GM21526 (cell line): ENCODE data around the gene CHKA.

Experiments used
- ATAC-seq: cut with Tn5 transposase; IDR thresholded peaks from one replicate; pipeline ENCODE4 v1.9.1; 2021; ENCODE audit warnings: moderate library complexity; ENCODE audit not compliant: unreplicated experiment, low FRiP score

Gene CHKA

GRCh38 chr11:68121067-68121899 lies at the start of gene CHKA:
Gene CHKA, minus strand, starts transcription at chr11:68121388. Its CDS starts 211 bp downstream, at chr11:68121177.
- ATAC-seq: peak; percentile 67

DNA sequence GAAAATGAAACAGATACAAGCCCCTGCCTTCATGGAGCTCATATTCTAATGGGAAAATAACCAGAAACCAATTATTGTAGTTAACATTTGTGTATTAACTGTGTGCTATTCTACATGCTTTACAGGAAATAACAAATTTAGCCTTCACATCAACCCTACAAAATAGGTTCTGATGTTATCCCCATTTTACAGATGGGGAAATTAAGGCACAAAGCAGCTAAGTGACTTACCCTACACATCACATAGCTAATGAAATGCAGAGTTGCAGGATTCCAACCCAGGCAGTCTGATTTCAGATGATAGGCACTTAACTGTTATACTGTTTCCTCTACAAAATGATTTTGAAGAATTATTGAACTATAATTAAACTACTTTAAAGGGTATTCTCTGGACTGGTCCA lies 48.3 kb upstream of the CHKA start:
- no peak for ATAC-seq

DNA sequence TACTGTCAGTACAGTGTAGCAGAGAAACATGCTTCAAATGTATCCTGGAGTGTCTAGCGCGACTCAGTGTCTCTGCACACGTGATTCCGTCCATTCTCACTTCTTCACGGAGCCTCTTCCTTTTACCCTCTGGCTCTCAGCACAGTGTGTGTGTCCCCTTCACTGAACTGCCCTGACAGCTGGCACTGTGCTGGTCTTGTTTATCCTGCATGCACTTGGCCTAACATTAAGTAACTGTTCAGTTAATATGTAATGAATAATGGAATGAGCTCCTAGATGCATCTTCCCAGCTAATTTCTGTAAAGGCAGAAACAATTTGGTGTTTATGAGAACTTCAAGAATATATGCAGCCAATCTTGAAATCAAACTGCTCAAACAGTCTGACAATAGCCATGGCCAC lies 47.5 kb upstream of the CHKA start:
- ATAC-seq: no peak

DNA sequence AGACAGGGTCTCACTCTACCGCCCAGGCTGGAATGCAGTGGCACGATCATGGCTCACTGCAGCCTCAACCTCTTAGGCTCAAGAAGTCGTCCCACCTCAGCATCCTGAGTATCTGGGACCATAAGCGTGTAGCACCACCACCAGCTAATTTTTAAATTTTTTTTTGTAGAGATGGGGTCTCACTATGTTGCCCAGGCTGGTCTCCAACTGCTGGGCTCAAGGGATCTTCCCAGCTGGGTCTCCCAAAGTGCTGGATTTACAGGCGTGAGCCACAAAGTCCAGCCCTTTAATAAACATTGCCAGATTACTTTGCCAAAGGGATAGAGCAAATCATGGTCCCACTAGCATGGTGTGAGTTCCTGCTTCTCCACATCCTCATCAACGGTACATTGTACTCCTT lies 46.3 kb upstream of the CHKA start:
- ATAC-seq: no peak

GRCh38 chr11:68166969-68167368 lies 45.8 kb upstream of the CHKA start:
- no peak for ATAC-seq

GRCh38 chr11:68165601-68166000 lies 44.4 kb upstream of the CHKA start:
- ATAC-seq: no peak

GRCh38 chr11:68164437-68164836 lies 43.2 kb upstream of the CHKA start:
- no peak for ATAC-seq

GRCh38 chr11:68163691-68164090 lies 42.5 kb upstream of the CHKA start:
- no peak for ATAC-seq

DNA sequence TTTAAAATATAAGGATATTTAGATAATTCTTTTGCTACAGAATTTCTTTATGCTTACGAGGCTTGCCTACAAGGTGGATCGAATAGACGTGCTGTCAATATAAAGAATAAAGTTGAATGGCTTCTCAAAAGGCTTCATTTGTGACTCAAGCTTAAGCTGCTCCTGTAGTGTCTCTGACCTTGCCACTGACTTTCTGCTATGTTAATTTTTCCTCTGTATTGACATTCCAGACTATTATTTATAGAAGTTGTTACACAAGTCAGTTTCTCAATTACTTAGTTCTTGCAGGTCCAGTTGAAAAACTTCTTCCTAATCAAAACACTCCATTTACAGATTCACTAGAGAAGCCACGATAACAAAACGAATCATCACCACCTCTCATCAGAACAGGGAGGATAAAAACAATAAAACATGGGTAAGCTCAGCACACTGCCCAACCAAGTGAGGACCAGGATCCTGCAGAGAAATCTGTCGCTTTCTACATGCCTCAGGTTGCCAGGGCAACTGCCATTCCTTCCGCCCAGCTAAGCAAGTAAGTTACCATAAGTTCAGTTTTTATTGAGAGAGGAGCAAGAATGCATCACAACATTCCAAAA lies 39.0 kb upstream of the CHKA start:
- no peak for ATAC-seq

DNA sequence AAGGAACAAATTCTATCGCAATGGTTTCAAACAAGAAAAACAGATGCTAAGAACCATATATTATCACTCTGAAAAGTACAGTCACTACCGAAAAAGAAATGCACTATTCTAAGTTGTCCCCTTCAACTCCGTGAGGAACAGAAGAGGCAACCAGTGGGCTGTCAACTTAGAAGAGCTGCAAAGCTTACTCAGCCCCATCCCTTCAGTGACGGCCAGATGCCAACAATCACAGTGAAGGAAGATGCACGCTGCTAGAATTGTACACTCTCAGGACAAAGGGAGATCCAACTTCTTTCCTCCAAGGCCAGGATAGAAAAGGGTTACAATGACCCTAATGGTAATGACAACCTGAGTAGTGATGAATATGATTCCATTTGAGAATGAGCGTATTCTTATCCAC lies 38.5 kb upstream of the CHKA start:
- ATAC-seq: no peak

GRCh38 chr11:68159161-68159560 lies 38.0 kb upstream of the CHKA start:
- ATAC-seq: no peak

GRCh38 chr11:68158580-68158979 lies 37.4 kb upstream of the CHKA start:
- no peak for ATAC-seq

DNA sequence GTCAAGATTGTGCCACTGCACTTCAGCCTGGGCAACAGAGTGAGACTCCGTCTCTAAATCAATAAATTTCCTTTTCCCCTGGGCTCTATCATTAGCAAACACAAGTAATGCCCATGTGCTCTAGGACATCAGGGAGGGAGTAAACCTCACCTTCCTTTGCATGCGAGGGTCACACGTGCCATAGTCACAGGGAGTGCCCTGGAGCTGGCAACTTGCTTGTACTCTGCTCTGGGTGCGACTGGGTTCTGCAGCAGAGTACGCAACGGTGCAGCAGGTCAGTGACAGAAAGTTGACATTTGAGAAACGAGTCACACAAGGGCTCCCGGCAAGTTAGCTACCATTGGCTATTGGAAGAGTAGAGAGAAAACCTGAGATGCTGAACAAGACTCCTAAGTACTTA lies 32.6 kb upstream of the CHKA start:
- ATAC-seq: no peak

- no peak for ATAC-seq
Observed at GRCh38 chr11:68150037-68150436, 28.8 kb upstream of the CHKA start.

GRCh38 chr11:68149417-68149816 lies 28.2 kb upstream of the CHKA start:
- no peak for ATAC-seq

DNA sequence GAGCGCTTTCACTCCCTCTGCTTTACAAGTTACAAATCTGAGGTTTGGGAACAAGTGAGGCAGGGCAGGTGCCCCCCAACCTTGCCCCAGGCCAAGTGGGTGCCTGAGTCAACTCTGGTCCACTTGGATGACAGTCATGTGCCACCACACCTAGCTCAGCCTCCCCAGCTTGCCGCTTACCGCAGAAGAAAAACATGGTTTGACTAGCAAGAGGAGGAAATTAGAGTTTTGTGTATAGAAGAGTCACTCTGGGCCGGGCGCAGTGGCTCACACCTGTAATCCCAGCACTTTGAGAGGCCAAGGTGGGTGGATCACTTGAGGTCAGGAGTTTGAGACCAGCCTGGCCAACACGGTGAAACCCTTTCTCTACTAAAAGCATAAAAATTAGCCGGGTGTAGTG lies 27.7 kb upstream of the CHKA start:
- ATAC-seq: no peak

DNA sequence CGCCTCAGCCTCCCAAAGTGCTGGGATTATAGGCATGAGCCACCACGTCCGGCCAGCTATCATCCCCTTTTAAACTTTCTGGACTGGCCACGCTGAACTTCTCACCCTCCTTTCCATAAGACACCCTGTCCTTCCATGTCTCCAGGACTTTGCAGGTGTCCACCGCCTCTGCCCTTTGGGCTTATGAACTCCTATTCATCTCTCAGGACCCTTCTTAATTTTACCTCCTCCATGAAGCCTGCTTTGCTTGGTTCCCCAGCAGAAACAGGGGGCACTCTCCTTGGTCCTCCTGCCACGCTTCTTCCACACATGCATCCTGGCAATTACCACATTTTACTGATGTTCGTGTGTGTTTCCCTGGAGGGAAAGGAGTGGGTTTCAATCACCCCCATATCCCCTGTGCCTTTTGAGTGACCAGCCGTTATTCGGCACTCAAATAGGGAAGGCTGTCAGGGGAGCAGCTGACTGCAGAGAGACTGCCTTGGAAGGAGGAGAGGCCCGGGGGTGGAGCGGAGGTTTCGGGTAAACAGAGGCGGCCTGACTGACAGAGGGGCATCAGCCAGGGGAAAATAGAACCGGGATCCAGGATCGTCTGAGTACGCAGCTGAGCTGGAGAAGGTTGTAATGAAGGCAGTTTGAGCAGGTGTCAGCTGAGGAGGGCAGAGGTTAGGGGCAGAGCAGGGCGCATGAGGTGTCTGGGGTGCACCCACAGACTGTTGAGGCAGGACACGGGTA lies 27.1 kb upstream of the CHKA start:
- no peak for ATAC-seq

DNA sequence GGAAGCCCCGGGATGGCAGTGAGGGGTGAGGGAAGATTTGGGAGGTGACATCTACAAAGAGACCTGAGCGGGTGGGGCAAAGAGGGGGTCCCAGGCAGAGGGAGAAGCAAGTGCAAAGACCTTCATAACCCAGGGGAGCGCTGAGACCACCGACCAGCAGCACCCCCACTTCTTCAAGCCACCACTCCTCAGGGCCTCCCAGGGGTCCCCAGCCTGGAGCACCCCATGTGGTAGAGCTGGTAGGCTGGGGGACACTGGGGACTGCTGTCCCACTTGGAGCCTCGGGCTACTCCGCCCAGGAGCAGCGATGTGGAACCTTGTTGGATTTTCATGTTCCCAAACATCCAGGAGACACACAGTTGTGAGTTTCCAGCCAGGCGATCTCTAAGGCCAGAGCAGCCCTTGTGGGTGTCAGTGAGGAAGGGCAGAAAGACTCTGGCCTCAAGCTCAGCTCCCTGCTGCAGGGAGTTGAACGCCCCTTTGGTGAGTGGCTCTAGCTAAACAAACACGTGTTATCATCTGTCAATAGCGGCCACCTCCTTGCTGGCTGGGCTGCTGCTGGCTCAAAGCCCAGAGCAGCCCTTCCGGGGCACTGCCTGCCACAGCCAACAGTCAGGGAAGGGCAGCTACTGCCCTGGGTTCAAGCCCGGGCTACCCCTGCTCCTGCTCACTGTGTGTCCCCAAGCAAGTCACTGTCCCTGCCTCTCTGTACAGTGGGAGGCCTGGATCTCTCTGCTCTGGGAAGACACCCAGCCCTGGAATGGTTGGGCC lies 25.7 kb upstream of the CHKA start:
- ATAC-seq: no peak

DNA sequence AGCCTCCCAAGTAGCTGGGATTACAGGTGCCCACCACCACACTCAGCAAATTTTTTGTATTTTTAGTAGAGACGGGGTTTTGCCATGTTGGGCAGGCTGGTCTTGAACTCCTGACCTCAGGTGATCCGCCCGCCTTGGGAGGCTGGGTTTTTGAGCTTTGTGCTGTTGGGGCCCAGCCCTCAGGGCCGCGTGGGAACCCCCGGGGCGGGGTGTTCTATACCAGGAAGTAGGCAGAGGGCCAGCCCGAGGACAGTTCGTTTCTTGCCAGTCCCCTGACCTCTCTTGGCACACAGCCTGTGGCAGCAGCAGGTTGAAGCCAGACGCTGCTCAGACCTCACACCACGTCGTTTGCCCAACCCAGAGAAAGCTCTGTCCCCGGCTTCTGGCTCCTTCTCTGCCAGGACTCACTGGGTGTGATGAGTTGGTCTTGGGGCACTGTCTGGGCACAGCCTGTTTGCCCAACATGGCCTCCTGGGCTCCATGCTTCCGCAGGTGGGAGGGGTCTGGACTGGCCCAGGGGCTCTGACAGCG lies 24.9 kb upstream of the CHKA start:
- no peak for ATAC-seq

DNA sequence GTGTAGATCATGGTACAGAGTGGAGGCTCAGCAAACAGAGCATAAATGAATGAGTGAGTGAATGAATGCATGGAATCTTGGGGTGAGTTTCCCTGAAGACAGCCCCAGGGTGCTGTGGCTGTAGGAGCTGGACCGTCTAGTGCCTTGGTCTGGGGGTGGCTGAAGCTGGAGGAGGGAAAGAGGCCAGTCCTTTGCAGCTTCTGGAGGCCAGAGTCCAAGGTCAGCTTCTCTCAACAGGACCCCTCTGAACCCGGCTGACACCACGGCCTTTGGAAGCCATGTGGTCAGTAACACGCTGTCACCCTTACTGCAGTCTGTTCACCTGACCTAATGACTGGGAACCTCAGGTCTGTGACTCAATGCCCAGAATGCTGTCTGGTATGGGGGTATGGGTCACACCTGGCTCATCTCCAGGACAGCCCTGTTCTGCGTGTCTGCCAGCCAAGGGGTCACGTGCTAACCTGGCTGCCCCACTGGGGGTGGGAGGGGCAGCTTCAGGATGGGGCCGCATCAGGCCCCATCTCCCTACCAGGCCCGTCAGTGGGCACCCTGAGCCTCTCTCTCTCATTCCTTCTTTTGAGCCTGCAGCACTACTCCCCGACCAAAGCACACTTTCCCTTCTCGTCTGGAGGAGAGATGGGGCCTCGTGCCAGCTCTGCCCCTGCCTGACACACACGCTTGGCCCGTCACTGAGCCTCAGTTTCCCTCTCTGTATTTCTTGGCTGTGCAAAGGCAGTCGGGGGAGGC lies 24.1 kb upstream of the CHKA start:
- no peak for ATAC-seq
